Hepatocyte (in vitro differentiated cells): ENCODE data around the gene VAMP1.

Source experiments
- EZH2 ChIP-seq: fragments of 200-600 bp; sonication (generic); IDR thresholded peaks from 2 replicates; pipeline ENCODE4 v1.6.1; 2016; ENCODE audit warnings: antibody characterized with exemption, mild to moderate bottlenecking, borderline replicate concordance
- TF ChIP-seq, protein P1 (sequence below): fragments of 200-600 bp; sonication (generic); IDR thresholded peaks from 2 replicates; pipeline ENCODE4 v1.5.1; 2016; ENCODE audit warnings: antibody characterized with exemption, mild to moderate bottlenecking; ENCODE audit not compliant: poor library complexity

DNA sequence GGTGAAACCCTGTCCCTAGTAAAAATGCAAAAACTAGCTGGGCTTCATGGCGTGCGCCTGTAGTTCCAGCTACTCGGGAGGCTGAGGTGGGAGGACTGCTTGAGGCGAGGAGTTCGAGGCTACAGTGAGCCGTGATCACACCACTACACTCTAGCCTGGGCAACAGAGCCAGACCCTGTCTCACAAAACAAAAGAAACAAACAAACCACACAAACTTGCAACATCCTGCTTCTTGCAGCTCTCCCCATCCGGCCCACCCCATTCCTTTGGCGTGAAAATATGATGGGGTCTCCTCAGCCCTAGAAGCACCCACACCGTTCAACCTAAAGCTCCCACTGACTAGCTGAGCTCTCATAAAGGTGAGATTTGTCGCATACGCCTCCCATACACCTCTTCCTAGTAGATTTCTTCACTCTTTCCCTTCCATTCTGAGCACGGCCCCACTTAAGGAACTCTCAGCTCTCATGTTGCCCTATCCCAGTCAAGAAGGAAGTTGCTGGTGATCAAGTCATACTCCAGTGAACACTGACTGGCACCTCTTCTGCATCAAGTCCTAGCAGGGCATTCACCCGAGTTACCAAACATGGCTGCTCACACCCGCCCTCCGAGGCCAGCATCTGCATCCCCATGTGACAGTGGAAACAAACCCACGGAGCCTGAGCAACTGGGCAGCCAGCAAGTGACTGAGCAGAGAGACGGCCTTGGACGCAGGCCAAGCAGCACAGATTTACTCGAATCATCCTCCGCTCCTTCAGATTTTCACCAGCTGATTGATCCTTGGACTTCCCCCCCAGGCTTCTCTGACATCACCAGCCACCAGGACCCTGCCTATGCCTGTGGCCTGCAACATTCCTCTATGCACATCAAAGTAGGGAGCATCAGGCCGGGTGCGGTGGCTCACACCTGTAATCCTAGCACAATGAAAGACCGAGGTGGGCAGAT, 44.6 kb downstream of the VAMP1 start:
- TF ChIP-seq, protein P1, sequence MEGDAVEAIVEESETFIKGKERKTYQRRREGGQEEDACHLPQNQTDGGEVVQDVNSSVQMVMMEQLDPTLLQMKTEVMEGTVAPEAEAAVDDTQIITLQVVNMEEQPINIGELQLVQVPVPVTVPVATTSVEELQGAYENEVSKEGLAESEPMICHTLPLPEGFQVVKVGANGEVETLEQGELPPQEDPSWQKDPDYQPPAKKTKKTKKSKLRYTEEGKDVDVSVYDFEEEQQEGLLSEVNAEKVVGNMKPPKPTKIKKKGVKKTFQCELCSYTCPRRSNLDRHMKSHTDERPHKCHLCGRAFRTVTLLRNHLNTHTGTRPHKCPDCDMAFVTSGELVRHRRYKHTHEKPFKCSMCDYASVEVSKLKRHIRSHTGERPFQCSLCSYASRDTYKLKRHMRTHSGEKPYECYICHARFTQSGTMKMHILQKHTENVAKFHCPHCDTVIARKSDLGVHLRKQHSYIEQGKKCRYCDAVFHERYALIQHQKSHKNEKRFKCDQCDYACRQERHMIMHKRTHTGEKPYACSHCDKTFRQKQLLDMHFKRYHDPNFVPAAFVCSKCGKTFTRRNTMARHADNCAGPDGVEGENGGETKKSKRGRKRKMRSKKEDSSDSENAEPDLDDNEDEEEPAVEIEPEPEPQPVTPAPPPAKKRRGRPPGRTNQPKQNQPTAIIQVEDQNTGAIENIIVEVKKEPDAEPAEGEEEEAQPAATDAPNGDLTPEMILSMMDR: no peak
- TF ChIP-seq EZH2: no peak
